HG03066 (cell line): Measurements from ENCODE around the gene CELSR2.

ENCODE experiments used
- ATAC-seq: cut with Tn5 transposase; IDR thresholded peaks from one replicate; pipeline ENCODE4 v1.9.1; 2021; ENCODE audit warnings: low read depth; ENCODE audit not compliant: unreplicated experiment

CELSR2 gene

GRCh38 chr1:109225711-109226445 lies 23.5 kb upstream of the CELSR2 start:
- no peak for ATAC-seq

- ATAC-seq: no peak
Measured at GRCh38 chr1:109228167-109228566, 21.2 kb upstream of the CELSR2 start.

GRCh38 chr1:109229531-109230127 lies 19.7 kb upstream of the CELSR2 start:
- no peak for ATAC-seq

GRCh38 chr1:109231066-109231465 lies 18.3 kb upstream of the CELSR2 start:
- ATAC-seq: no peak

GRCh38 chr1:109235137-109235536 lies 14.2 kb upstream of the CELSR2 start:
- ATAC-seq: no peak

- ATAC-seq: no peak
Measured at GRCh38 chr1:109237512-109237911, 11.8 kb upstream of the CELSR2 start.

GRCh38 chr1:109238382-109238781 lies 11.0 kb upstream of the CELSR2 start:
- no peak for ATAC-seq

- no peak for ATAC-seq
Measured at GRCh38 chr1:109239047-109239408, 10.3 kb upstream of the CELSR2 start.

- ATAC-seq: no peak
Measured at GRCh38 chr1:109239409-109240068, 9.8 kb upstream of the CELSR2 start.

- no peak for ATAC-seq
Measured at GRCh38 chr1:109240158-109241152, 8.9 kb upstream of the CELSR2 start.

GRCh38 chr1:109241344-109241743 lies 8.0 kb upstream of the CELSR2 start:
- no peak for ATAC-seq

- no peak for ATAC-seq
Measured at GRCh38 chr1:109241841-109242345, 7.4 kb upstream of the CELSR2 start.

- ATAC-seq: no peak
Measured at GRCh38 chr1:109242387-109242786, 7.0 kb upstream of the CELSR2 start.

GRCh38 chr1:109243221-109243620 lies 6.1 kb upstream of the CELSR2 start:
- ATAC-seq: no peak

GRCh38 chr1:109243860-109244552 lies 5.3 kb upstream of the CELSR2 start:
- ATAC-seq: no peak

- no peak for ATAC-seq
Measured at GRCh38 chr1:109246141-109246551, 3.2 kb upstream of the CELSR2 start.

GRCh38 chr1:109247401-109248365 lies 1.7 kb upstream of the CELSR2 start:
- no peak for ATAC-seq

GRCh38 chr1:109248444-109248796 lies 919 bp upstream of the CELSR2 start:
- no peak for ATAC-seq
